ENCODE results near the gene GLI2. TPM values are rescaled to one million over a fixed set of nuclear protein-coding genes. Genes with fewer than 3 reads are reported as not detected.

Gene GLI2
- total RNA-seq, 1 experiment from 2014 or later: 1.4 TPM

GRCh38 chr2:120779781-120780283 is 44.2 kb downstream of the GLI2 start:
- Mint-ChIP-seq H3K4me3 (ENCODE audit: low read depth, unreplicated experiment) (no peak overlapping the region), H3K27me3 (ENCODE audit: unreplicated experiment) (no peaks in the 10 kb centered on the region), H3K36me3 (ENCODE audit: insufficient read depth, unreplicated experiment) (no peaks in the 10 kb centered on the region), H3K27ac (ENCODE audit: unreplicated experiment) (no peak overlapping the region), H3K4me1 (ENCODE audit: low read depth, unreplicated experiment) (peaks cover 19% of the 10 kb centered on the region), H3K9me3 (ENCODE audit: low read depth, unreplicated experiment) (no peaks in the 10 kb centered on the region)
- BruUV-seq (replicated peaks): no TSS peak
- no peak for DNase-seq
- intact Hi-C loops (cut with micrococcal nuclease; ENCODE audit: unreplicated experiment): no loop called here
- TF ChIP-seq CTCF (IDR thresholded peaks at IDR 0.05; ENCODE audit: unreplicated experiment): no peak
- CTCF ChIA-PET: no interaction called here

- TF ChIP-seq CTCF (IDR thresholded peaks at IDR 0.05; ENCODE audit: unreplicated experiment): no peak
- no peak overlapping the region for H3K27ac Mint-ChIP-seq (ENCODE audit: unreplicated experiment)
- H3K9me3 Mint-ChIP-seq (ENCODE audit: low read depth, unreplicated experiment): no peaks in the 10 kb centered on the region
- BruUV-seq (replicated peaks): no TSS peak
- CTCF ChIA-PET: no interaction called here
- no peak for DNase-seq
- H3K4me1 Mint-ChIP-seq (ENCODE audit: low read depth, unreplicated experiment): peaks cover 19% of the 10 kb centered on the region
- H3K27me3 Mint-ChIP-seq (ENCODE audit: unreplicated experiment): no peaks in the 10 kb centered on the region
- H3K4me3 Mint-ChIP-seq (ENCODE audit: low read depth, unreplicated experiment): no peak overlapping the region
- intact Hi-C loops (cut with micrococcal nuclease; ENCODE audit: unreplicated experiment): no loop called here
- no peaks in the 10 kb centered on the region for H3K36me3 Mint-ChIP-seq (ENCODE audit: insufficient read depth, unreplicated experiment)
Measured at GRCh38 chr2:120780402-120780801, 44.7 kb downstream of the GLI2 start.

GRCh38 chr2:120783371-120783791 is 47.7 kb downstream of the GLI2 start:
- no peak for TF ChIP-seq CTCF (IDR thresholded peaks at IDR 0.05; ENCODE audit: unreplicated experiment)
- Mint-ChIP-seq H3K9me3 (ENCODE audit: low read depth, unreplicated experiment) (no peaks in the 10 kb centered on the region), H3K36me3 (ENCODE audit: insufficient read depth, unreplicated experiment) (no peaks in the 10 kb centered on the region), H3K4me3 (ENCODE audit: low read depth, unreplicated experiment) (no peak overlapping the region), H3K4me1 (ENCODE audit: low read depth, unreplicated experiment) (peaks cover 19% of the 10 kb centered on the region), H3K27ac (ENCODE audit: unreplicated experiment) (no peak overlapping the region), H3K27me3 (ENCODE audit: unreplicated experiment) (no peaks in the 10 kb centered on the region)
- intact Hi-C loops (cut with micrococcal nuclease; ENCODE audit: unreplicated experiment): no loop called here
- DNase-seq: no peak
- no TSS peak for BruUV-seq (replicated peaks)
- CTCF ChIA-PET: no interaction called here

GRCh38 chr2:120783969-120784372 is 48.3 kb downstream of the GLI2 start:
- Mint-ChIP-seq H3K9me3 (ENCODE audit: low read depth, unreplicated experiment) (no peaks in the 10 kb centered on the region), H3K4me3 (ENCODE audit: low read depth, unreplicated experiment) (no peak overlapping the region), H3K27ac (ENCODE audit: unreplicated experiment) (no peak overlapping the region), H3K36me3 (ENCODE audit: insufficient read depth, unreplicated experiment) (no peaks in the 10 kb centered on the region), H3K27me3 (ENCODE audit: unreplicated experiment) (no peaks in the 10 kb centered on the region), H3K4me1 (ENCODE audit: low read depth, unreplicated experiment) (peaks cover 19% of the 10 kb centered on the region)
- no peak for DNase-seq
- BruUV-seq (replicated peaks): no TSS peak
- CTCF ChIA-PET: no interaction called here
- intact Hi-C loops (cut with micrococcal nuclease; ENCODE audit: unreplicated experiment): no loop called here
- TF ChIP-seq CTCF (IDR thresholded peaks at IDR 0.05; ENCODE audit: unreplicated experiment): no peak

Data from Calu3 (cell line).